HepG2 (cell line): ENCODE data around the gene FXYD1. TPM values are rescaled to one million over a fixed set of nuclear protein-coding genes. Genes with fewer than 3 reads are reported as not detected.

Experiments
- ATAC-seq: fragments of 200-7000 bp; cut with Tn5 transposase; 3 replicates; pipeline ENCODE4 v1.9.1; 2020; ENCODE audit warnings: mild to moderate bottlenecking, moderate library complexity
- Bru-seq: library from RNA; stranded (reverse); fragments of 400-500 nt; gene quantifications from one replicate; lab custom pipeline; 2021; lab: Mats Ljungman, UMichigan
- BruChase-seq, 2 experiments: library from RNA; stranded (reverse); fragments of 400-500 nt; gene quantifications; one replicate each; lab custom pipeline; 2021; lab: Mats Ljungman, UMichigan
- BruUV-seq: library from RNA; stranded (reverse); fragments of 400-500 nt; replicated peaks from 2 replicates; lab custom pipeline; 2021; lab: Mats Ljungman, UMichigan
- CTCF ChIA-PET: fragments of 300-600 bp; formaldehyde crosslinking; extraction: SDS; loops from one replicate; lab custom pipeline; 2021; ENCODE audit warnings: low total read pairs, inconsistent platforms, low intra/inter-chr PET ratio; lab: Yijun Ruan, JAX
- POLR2A ChIA-PET: fragments of 350-600 bp; sonication (Branson Sonifier 250); formaldehyde crosslinking; loops from one replicate; lab custom pipeline; 2020; ENCODE audit warnings: antibody characterized with exemption, inconsistent platforms; lab: Yijun Ruan, JAX
- DNase-seq: peaks from one replicate; pipeline ENCODE4 v3.0.0-alpha.2; 2015; ENCODE audit warnings: low spot score
- FAIRE-seq: peaks from 3 replicates; lab custom pipeline; 2011; peaks lifted over from hg19 to GRCh38; lab: Jason Lieb, UNC
- H2AFZ ChIP-seq: one replicate; pipeline ENCODE4 v1.6.1; 2011; ENCODE audit warnings: low read length, inconsistent platforms
- H3K27ac ChIP-seq: fragments of 300-600 bp; 3 replicates; pipeline ENCODE4 v1.8.0; 2011; ENCODE audit warnings: mixed run types, mild to moderate bottlenecking, mixed read lengths, low read length, inconsistent platforms; ENCODE audit not compliant: insufficient read depth; ENCODE audit errors: extremely low read length
- H3K27me3 ChIP-seq, 2 experiments: fragments of 200-600 bp in 1 of 2; 2 replicates in 1 of 2; 3 replicates in 1 of 2; pipeline versions ENCODE4 v1.6.0 to v1.8.0; 2011; ENCODE audit warnings: low read length in 2 of 2, mild to moderate bottlenecking in 2 of 2, moderate library complexity in 2 of 2, inconsistent platforms in 1 of 2; ENCODE audit not compliant: insufficient read depth in 2 of 2, control insufficient read depth in 1 of 2
- H3K36me3 ChIP-seq, 2 experiments: fragments of 200-600 bp in 1 of 2; replicated peaks in 1 of 2; 2 replicates in 1 of 2; 3 replicates in 1 of 2; pipeline versions ENCODE4 v1.5.1 to v1.8.0; 2011; ENCODE audit warnings: low read length in 2 of 2, inconsistent platforms in 1 of 2; ENCODE audit not compliant: insufficient read depth in 2 of 2, control insufficient read depth in 1 of 2
- H3K4me1 ChIP-seq: 2 replicates; pipeline ENCODE4 v1.5.1; 2012; ENCODE audit warnings: low read length, inconsistent platforms; ENCODE audit not compliant: insufficient read depth
- H3K4me2 ChIP-seq: 2 replicates; pipeline ENCODE4 v1.6.0; 2011; ENCODE audit warnings: low read depth, low read length, inconsistent platforms
- H3K4me3 ChIP-seq, 3 experiments: fragments of 200-600 bp in 1 of 3; sonication (generic), shearing (Covaris generic) in 1 of 3; replicated peaks in 1 of 3; 2 replicates each; pipeline ENCODE4 v1.5.1; 2011 to 2016; ENCODE audit warnings: low read length in 3 of 3, inconsistent platforms in 2 of 3, low read depth in 2 of 3, mild to moderate bottlenecking in 2 of 3, control low read depth in 1 of 3, mixed read lengths in 1 of 3; ENCODE audit not compliant: insufficient read depth in 1 of 3
- H3K79me2 ChIP-seq: one replicate; pipeline ENCODE4 v1.6.1; 2011; ENCODE audit warnings: low read length, inconsistent platforms; ENCODE audit not compliant: insufficient read depth
- H3K9ac ChIP-seq: 2 replicates; pipeline ENCODE4 v1.6.0; 2011; ENCODE audit warnings: mild to moderate bottlenecking, low read depth, low read length, inconsistent platforms; ENCODE audit not compliant: insufficient read depth
- H3K9me3 ChIP-seq: 2 replicates; pipeline ENCODE4 v1.5.1; 2012; ENCODE audit warnings: mild to moderate bottlenecking, low read length
- H4K20me1 ChIP-seq: 2 replicates; pipeline ENCODE4 v1.6.0; 2011; ENCODE audit warnings: inconsistent platforms, mild to moderate bottlenecking, low read length, moderate library complexity; ENCODE audit not compliant: insufficient read depth
- PAX8 ChIP-seq: sonication (generic); formaldehyde crosslinking; IDR thresholded peaks from 2 replicates; pipeline ENCODE4 v1.8.0; 2022; ENCODE audit warnings: mild to moderate bottlenecking, missing genetic modification reagents, borderline replicate concordance
- POGZ ChIP-seq: sonication (generic); formaldehyde crosslinking; IDR thresholded peaks from 2 replicates; pipeline ENCODE4 v1.4.0; 2020; ENCODE audit warnings: mild to moderate bottlenecking, missing genetic modification reagents
- POLR2A ChIP-seq, 2 experiments: IDR thresholded peaks; 2 replicates each; pipeline ENCODE4 v1.6.1; 2011; ENCODE audit warnings: low read depth in 2 of 2, low read length in 2 of 2, mild to moderate bottlenecking in 1 of 2, moderate library complexity in 1 of 2; ENCODE audit not compliant: insufficient read depth in 1 of 2
- SAP130 ChIP-seq: IDR thresholded peaks from 2 replicates; pipeline ENCODE4 v1.6.1; 2016; ENCODE audit warnings: low read depth
- SSRP1 ChIP-seq: IDR thresholded peaks from 2 replicates; pipeline ENCODE4 v1.6.1; 2016; ENCODE audit warnings: control low read depth
- TARDBP ChIP-seq: sonication (generic); formaldehyde crosslinking; IDR thresholded peaks from 2 replicates; pipeline ENCODE4 v1.8.0; 2022; ENCODE audit warnings: mild to moderate bottlenecking, missing genetic modification reagents
- ZNF552 ChIP-seq: sonication (generic); formaldehyde crosslinking; IDR thresholded peaks from 2 replicates; pipeline ENCODE4 v1.9.0; 2022; ENCODE audit warnings: missing genetic modification reagents, mild to moderate bottlenecking, borderline replicate concordance
- ZNF564 ChIP-seq: sonication (generic); formaldehyde crosslinking; IDR thresholded peaks from 2 replicates; pipeline ENCODE4 v1.8.1; 2023; ENCODE audit warnings: mild to moderate bottlenecking, missing genetic modification reagents
- ZNF619 ChIP-seq: sonication (generic); formaldehyde crosslinking; IDR thresholded peaks from 2 replicates; pipeline ENCODE4 v1.4.0; 2020; ENCODE audit warnings: mild to moderate bottlenecking, missing genetic modification reagents
- ZNF678 ChIP-seq: sonication (generic); formaldehyde crosslinking; IDR thresholded peaks from 2 replicates; pipeline ENCODE4 v1.4.0; 2020; ENCODE audit warnings: mild to moderate bottlenecking, missing genetic modification reagents
- ZNF773 ChIP-seq: sonication (generic); formaldehyde crosslinking; IDR thresholded peaks from 2 replicates; pipeline ENCODE4 v1.4.0; 2020; ENCODE audit warnings: missing genetic modification reagents, borderline replicate concordance
- ZZZ3 ChIP-seq: sonication (generic); formaldehyde crosslinking; IDR thresholded peaks from 2 replicates; pipeline ENCODE4 v1.4.0; 2020; ENCODE audit warnings: missing genetic modification reagents, mild to moderate bottlenecking, borderline replicate concordance
- WGBS: methylation state at CpG from one replicate; pipeline ENCODE4 v1.1.6; 2017; ENCODE audit warnings: low lambda C conversion rate; 5-methylcytosine and 5-hydroxymethylcytosine counted together
- in situ Hi-C: cut with HindIII; loops from 2 replicates; pipeline ENCODE4 v1.10.0; 2017; ENCODE audit warnings: low pct_unique_long_range_greater_than_20kb; ENCODE audit not compliant: extremely low pct_ligation_motif_present
- intact Hi-C: fragments of 100-400 bp; cut with micrococcal nuclease; formaldehyde crosslinking; loops from one replicate; pipeline ENCODE4 v1.10.0; 2022; ENCODE audit not compliant: unreplicated experiment
- long read RNA-seq, 2 experiments: library from RNA in 1 of 2; library from polyadenylated mRNA in 1 of 2; stranded (forward) in 1 of 2; unstranded in 1 of 2; transcript quantifications; one replicate each; pipeline ENCODE4 v2.0.0, GENCODE V29; 2019 to 2022
- polyA minus RNA-seq, 3 experiments: library from RNA; depleted of rRNA, polyadenylated mRNA; stranded (reverse); fragments of >200 nt; gene quantifications; 2 replicates each; pipeline ENCODE4 v1.2.3, GENCODE V29; 2011; ENCODE audit warnings: low replicate concordance in 1 of 3
- polyA plus RNA-seq, 8 experiments: library from polyadenylated mRNA; depleted of rRNA in 3 of 8; stranded (reverse) in 7 of 8; unstranded in 1 of 8; fragments of >200 nt; fragmentation: Illumina TruSeq in 4 of 8; extraction: Trizol in 4 of 8; gene quantifications; 2 replicates each; pipeline versions ENCODE4 v1.2.1 to v1.2.3, GENCODE V29; 2011 to 2016; ENCODE audit warnings: low read depth in 4 of 8, missing spikeins in 1 of 8, mixed read lengths in 1 of 8; ENCODE audit not compliant: insufficient read depth in 1 of 8
- total RNA-seq, 5 experiments: library from RNA; depleted of rRNA; stranded (reverse); fragments of >200 nt; fragmentation: Illumina TruSeq; extraction: Trizol; gene quantifications; 2 replicates each; pipeline ENCODE4 v1.2.3, GENCODE V29; 2016; ENCODE audit warnings: low read depth in 1 of 5
- TF ChIP-seq, protein P1 (sequence below): sonication (generic); formaldehyde crosslinking; conservative IDR thresholded peaks from 2 replicates; pipeline ENCODE4 v1.4.0; 2020; ENCODE audit warnings: mild to moderate bottlenecking, missing genetic modification reagents, moderate library complexity
- TF ChIP-seq, protein P2 (sequence below): sonication (generic); formaldehyde crosslinking; IDR thresholded peaks from 2 replicates; pipeline ENCODE4 v1.4.0; 2020; ENCODE audit warnings: missing genetic modification reagents, low read depth, mild to moderate bottlenecking, borderline replicate concordance

FXYD1 gene
- total RNA-seq (2016; rRNA removed; fragmentation: Illumina TruSeq; extraction: Trizol) (not detected in 2 replicates), polyA plus RNA-seq (2011; rRNA removed) (27.0 and 31.2 TPM in 2 replicates), polyA minus RNA-seq (2011; rRNA and poly(A)+ RNA removed; ENCODE audit: low replicate concordance) (11.9 TPM in 1 of 2 replicates, not detected in the other), Bru-seq, nascent RNA (percentile 7 among the genes with signal in this experiment), BruChase-seq, experiment 1, labeled RNA remaining after a 6-hour chase (percentile 6 among the genes with signal in this experiment), BruChase-seq, experiment 2, labeled RNA remaining after a 2-hour chase (percentile 7 among the genes with signal in this experiment)
- total RNA-seq (2016; cell fraction: cytosol; rRNA removed; fragmentation: Illumina TruSeq; extraction: Trizol; ENCODE audit: low read depth): 0.81 TPM in 1 of 2 replicates, not detected in the other
- total RNA-seq (2016; cell fraction: insoluble cytoplasmic fraction; rRNA removed; fragmentation: Illumina TruSeq; extraction: Trizol): not detected in 2 replicates
- 0.83 and 1.4 TPM in 2 replicates for total RNA-seq (2016; cell fraction: membrane; rRNA removed; fragmentation: Illumina TruSeq; extraction: Trizol)
- total RNA-seq (2016; cell fraction: nucleus; rRNA removed; fragmentation: Illumina TruSeq; extraction: Trizol): not detected in 2 replicates
- polyA plus RNA-seq (2011; cell fraction: cytosol; rRNA removed): 20.2 and 28.4 TPM in 2 replicates
- polyA plus RNA-seq (2011; cell fraction: nucleus; rRNA removed): 60.9 and 88.5 TPM in 2 replicates
- 49.0 and 114 TPM in 2 replicates for polyA plus RNA-seq (2012)
- 1.3 and 2.3 TPM in 2 replicates for polyA plus RNA-seq (2016; cell fraction: cytosol; fragmentation: Illumina TruSeq; extraction: Trizol; ENCODE audit: low read depth)
- polyA plus RNA-seq (2016; cell fraction: insoluble cytoplasmic fraction; fragmentation: Illumina TruSeq; extraction: Trizol; ENCODE audit: low read depth): 1.1 and 1.5 TPM in 2 replicates
- polyA plus RNA-seq (2016; cell fraction: membrane; fragmentation: Illumina TruSeq; extraction: Trizol; ENCODE audit: low read depth): 0.93 and 1.2 TPM in 2 replicates
- polyA plus RNA-seq (2016; cell fraction: nucleus; fragmentation: Illumina TruSeq; extraction: Trizol; ENCODE audit: insufficient read depth, low read depth): 1.4 and 1.7 TPM in 2 replicates
- polyA minus RNA-seq (2011; cell fraction: cytosol; rRNA and poly(A)+ RNA removed): 7.0 and 12.8 TPM in 2 replicates
- 2.5 and 4.8 TPM in 2 replicates for polyA minus RNA-seq (2011; cell fraction: nucleus; rRNA and poly(A)+ RNA removed)
- long read RNA-seq, experiment 1, partial matches to known transcripts: 0 of 5 reads
- long read RNA-seq, experiment 1, other reads (novel, unspliced or antisense): 0 of 5 reads
- long read RNA-seq, experiment 2, partial matches to known transcripts: 0 of 1 reads
- long read RNA-seq, experiment 2, other reads (novel, unspliced or antisense): 0 of 1 reads

DNA sequence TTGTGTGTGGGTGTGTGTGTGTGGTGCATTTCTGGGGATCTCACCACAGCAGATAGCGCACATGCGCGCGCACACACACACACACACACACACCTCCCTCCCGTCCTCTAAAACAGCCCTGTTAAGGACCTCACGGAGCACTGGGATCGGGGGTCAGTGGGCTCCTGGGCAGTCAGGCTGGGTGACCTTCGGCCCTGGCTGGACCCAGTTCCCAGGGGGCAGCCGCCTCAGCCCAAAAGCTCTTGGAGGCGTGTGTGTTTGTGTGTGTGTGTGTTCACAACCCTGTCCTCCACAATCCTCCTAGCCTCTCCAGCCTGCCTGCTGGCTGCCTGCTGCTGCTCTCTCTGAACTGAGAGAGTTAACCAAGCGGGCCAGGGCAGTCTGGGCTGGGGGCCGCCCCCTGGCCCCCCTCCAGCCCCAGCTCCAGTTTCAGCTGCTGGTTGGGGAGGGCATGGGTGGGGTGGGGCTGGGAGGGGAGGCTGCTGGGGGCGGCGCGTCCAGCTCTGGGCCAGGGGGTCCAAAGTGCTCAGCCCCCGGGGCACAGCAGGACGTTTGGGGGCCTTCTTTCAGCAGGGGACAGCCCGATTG, at the start of gene FXYD1:
Gene FXYD1, plus strand, starts transcription at position 520 of the 588 bp plus-strand sequence. CDS start 1,256 bp downstream, outside the sequence.
- peaks cover 66% of the 10 kb centered on the region for H3K4me1 ChIP-seq
- H3K27me3 ChIP-seq: no peaks in the 10 kb centered on the region; a peak in 1 of 5 replicates
- H3K4me2 ChIP-seq: peak within 1 kb of the TSS; percentile 100
- ChIA-PET POLR2A (no interaction called here), CTCF (no interaction called here)
- no peak for FAIRE-seq
- no peaks in the 10 kb centered on the region for H3K36me3 ChIP-seq
- intact Hi-C loops (no loop called here), in situ Hi-C loops (loop anchor here (5.0 kb wide), 1 partner anchor 71 kb away; no protein-coding TSS in a partner anchor)
- peak within 1 kb of the TSS; percentile 72 for H3K9ac ChIP-seq
- WGBS: no CpG with 5 or more reads among the region's 18 CpGs
- H3K79me2 ChIP-seq: no peaks in the 10 kb centered on the region
- DNase-seq: no peak
- no peaks in the 10 kb centered on the region for H4K20me1 ChIP-seq
- peak; percentile 3; the same call in 2 of the 3 replicates for ATAC-seq
- H2AFZ ChIP-seq: no peak within 1 kb of the TSS
- peak within 1 kb of the TSS; percentile 64 to 81 (median 68) for H3K4me3 ChIP-seq
- no TSS peak for BruUV-seq
- H3K27ac ChIP-seq: peak within 1 kb of the TSS; percentile 59
- H3K9me3 ChIP-seq: no peaks in the 10 kb centered on the region
- TF ChIP-seq SAP130 (peak; percentile 6; the same call in 1 of the 2 replicates), ZNF773 (CRISPR knock-in tag) (no peak), ZNF552 (CRISPR knock-in tag) (no peak), ZNF619 (no peak), ZNF678 (CRISPR knock-in tag) (0 out of 2 replicates have a peak, but pooled peaks have one; percentile 76), ZZZ3 (peak; percentile 31; the same call in 1 of the 2 replicates), POLR2A (IDR thresholded peaks at IDR 0.05; ENCODE audit: insufficient read depth in 1 of 2, low read depth in 2 of 2, low read length in 2 of 2) (peak in 1 of 2 experiments; percentile 63; a peak in 2 of 4 replicates), POGZ (CRISPR knock-in tag) (0 out of 2 replicates have a peak, but pooled peaks have one; percentile 9), ZNF564 (CRISPR knock-in tag) (0 out of 2 replicates have a peak, but pooled peaks have one; percentile 43), PAX8 (CRISPR knock-in tag) (0 out of 2 replicates have a peak, but pooled peaks have one; percentile 54), TARDBP (0 out of 2 replicates have a peak, but pooled peaks have one; percentile 6), SSRP1 (no peak)
- TF ChIP-seq, protein P1, sequence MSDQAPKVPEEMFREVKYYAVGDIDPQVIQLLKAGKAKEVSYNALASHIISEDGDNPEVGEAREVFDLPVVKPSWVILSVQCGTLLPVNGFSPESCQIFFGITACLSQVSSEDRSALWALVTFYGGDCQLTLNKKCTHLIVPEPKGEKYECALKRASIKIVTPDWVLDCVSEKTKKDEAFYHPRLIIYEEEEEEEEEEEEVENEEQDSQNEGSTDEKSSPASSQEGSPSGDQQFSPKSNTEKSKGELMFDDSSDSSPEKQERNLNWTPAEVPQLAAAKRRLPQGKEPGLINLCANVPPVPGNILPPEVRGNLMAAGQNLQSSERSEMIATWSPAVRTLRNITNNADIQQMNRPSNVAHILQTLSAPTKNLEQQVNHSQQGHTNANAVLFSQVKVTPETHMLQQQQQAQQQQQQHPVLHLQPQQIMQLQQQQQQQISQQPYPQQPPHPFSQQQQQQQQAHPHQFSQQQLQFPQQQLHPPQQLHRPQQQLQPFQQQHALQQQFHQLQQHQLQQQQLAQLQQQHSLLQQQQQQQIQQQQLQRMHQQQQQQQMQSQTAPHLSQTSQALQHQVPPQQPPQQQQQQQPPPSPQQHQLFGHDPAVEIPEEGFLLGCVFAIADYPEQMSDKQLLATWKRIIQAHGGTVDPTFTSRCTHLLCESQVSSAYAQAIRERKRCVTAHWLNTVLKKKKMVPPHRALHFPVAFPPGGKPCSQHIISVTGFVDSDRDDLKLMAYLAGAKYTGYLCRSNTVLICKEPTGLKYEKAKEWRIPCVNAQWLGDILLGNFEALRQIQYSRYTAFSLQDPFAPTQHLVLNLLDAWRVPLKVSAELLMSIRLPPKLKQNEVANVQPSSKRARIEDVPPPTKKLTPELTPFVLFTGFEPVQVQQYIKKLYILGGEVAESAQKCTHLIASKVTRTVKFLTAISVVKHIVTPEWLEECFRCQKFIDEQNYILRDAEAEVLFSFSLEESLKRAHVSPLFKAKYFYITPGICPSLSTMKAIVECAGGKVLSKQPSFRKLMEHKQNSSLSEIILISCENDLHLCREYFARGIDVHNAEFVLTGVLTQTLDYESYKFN (CRISPR knock-in tag): peak; percentile 32
- TF ChIP-seq, protein P2, sequence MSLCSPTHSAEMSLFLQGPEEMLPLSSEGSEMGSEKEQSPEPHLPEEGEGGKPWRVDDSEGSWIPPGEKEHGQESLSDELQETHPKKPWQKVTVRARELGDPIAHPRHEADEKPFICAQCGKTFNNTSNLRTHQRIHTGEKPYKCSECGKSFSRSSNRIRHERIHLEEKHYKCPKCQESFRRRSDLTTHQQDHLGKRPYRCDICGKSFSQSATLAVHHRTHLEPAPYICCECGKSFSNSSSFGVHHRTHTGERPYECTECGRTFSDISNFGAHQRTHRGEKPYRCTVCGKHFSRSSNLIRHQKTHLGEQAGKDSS (CRISPR knock-in tag): peak; percentile 11; the same call in 1 of the 2 replicates
